HCT116 (cell line): Measurements from ENCODE around the gene SBK2. TPM values are rescaled to one million over a fixed set of nuclear protein-coding genes. Genes with fewer than 3 reads are reported as not detected.
"Not testable (repeated sequence)": the region's sequence is repeated elsewhere in the genome, so short reads cannot be mapped to it uniquely, and the experiment has no call there.

Experiments
- ATAC-seq: fragments of 200-7000 bp; cut with Tn5 transposase; 2 replicates; pipeline ENCODE4 v1.9.1; 2020; ENCODE audit warnings: mild to moderate bottlenecking, moderate library complexity
- BruUV-seq: library from RNA; stranded (reverse); fragments of 400-500 nt; replicated peaks from 2 replicates; lab custom pipeline; 2021; lab: Mats Ljungman, UMichigan
- CTCF ChIA-PET: fragments of 300-600 bp; sonication (Branson Sonifier 250); formaldehyde crosslinking; loops from one replicate; lab custom pipeline; 2021; ENCODE audit warnings: antibody characterized with exemption; lab: Charles Lee
- POLR2A ChIA-PET: fragments of 300-600, 350-600 bp; sonication (Branson Sonifier 250); formaldehyde crosslinking; loops from one replicate; lab custom pipeline; 2021; ENCODE audit warnings: antibody characterized with exemption; lab: Charles Lee
- RAD21 ChIA-PET, 2 experiments: fragments of 300-600 bp; sonication (Branson Sonifier 250); formaldehyde crosslinking; loops; one replicate each; lab custom pipeline; 2023; ENCODE audit warnings: low total read pairs in 2 of 2; ENCODE audit not compliant: uncharacterized antibody in 2 of 2, unreplicated experiment in 2 of 2, low non-redundant PET in 1 of 2; lab: Charles Lee
- DNase-seq: peaks from one replicate; pipeline ENCODE4 v3.0.0-alpha.2; 2010; ENCODE audit warnings: low read depth, low spot score
- H2AFZ ChIP-seq: fragments of 200-600 bp; shearing (Covaris generic), sonication (generic); 2 replicates; pipeline ENCODE4 v1.6.1; 2017; ENCODE audit warnings: low read depth, mixed run types, mixed read lengths, antibody characterized with exemption, low read length; ENCODE audit not compliant: poor library complexity, severe bottlenecking
- H3K27ac ChIP-seq: 2 replicates; pipeline ENCODE4 v1.5.1; 2012; ENCODE audit warnings: low read depth, low read length
- H3K27me3 ChIP-seq: fragments of 200-600 bp; sonication (generic); 2 replicates; pipeline ENCODE4 v1.6.1; 2016; ENCODE audit warnings: mixed run types, low read length, mixed read lengths; ENCODE audit not compliant: insufficient read depth
- H3K36me3 ChIP-seq, 2 experiments: fragments of 200-500 bp in 1 of 2; fragments of 200-600 bp in 1 of 2; sonication (Bioruptor generic) in 1 of 2; sonication (generic) in 1 of 2; 2 replicates each; pipeline versions ENCODE4 v1.5.1 to v1.6.1; 2014 to 2016; ENCODE audit warnings: low read length in 2 of 2, inconsistent platforms in 1 of 2, mixed read lengths in 1 of 2, mixed run types in 1 of 2; ENCODE audit not compliant: insufficient read depth in 2 of 2, control insufficient read depth in 1 of 2
- H3K4me1 ChIP-seq, 2 experiments: fragments of 200-600 bp in 1 of 2; sonication (generic) in 1 of 2; 2 replicates each; pipeline versions ENCODE4 v1.5.1 to v1.6.1; 2012 to 2017; ENCODE audit warnings: low read length in 2 of 2, inconsistent platforms in 1 of 2, mild to moderate bottlenecking in 1 of 2, mixed read lengths in 1 of 2, mixed run types in 1 of 2, moderate library complexity in 1 of 2; ENCODE audit not compliant: insufficient read depth in 2 of 2, control insufficient read depth in 1 of 2
- H3K4me2 ChIP-seq: fragments of 200-600 bp; sonication (generic); 2 replicates; pipeline ENCODE4 v1.6.1; 2017; ENCODE audit warnings: mixed run types, low read length, mixed read lengths
- H3K4me3 ChIP-seq, 2 experiments: fragments of 200-600 bp in 1 of 2; sonication (generic) in 1 of 2; replicated peaks in 1 of 2; 2 replicates each; pipeline ENCODE4 v1.5.1; 2011 to 2016; ENCODE audit warnings: low read length in 2 of 2, control low read depth in 1 of 2, low read depth in 1 of 2, mild to moderate bottlenecking in 1 of 2, mixed read lengths in 1 of 2, mixed run types in 1 of 2
- H3K79me2 ChIP-seq: fragments of 200-600 bp; sonication (generic); 2 replicates; pipeline ENCODE4 v1.6.1; 2017; ENCODE audit warnings: mild to moderate bottlenecking, mixed run types, low read length, moderate library complexity, mixed read lengths; ENCODE audit not compliant: insufficient read depth
- H3K9ac ChIP-seq: fragments of 200-600 bp; sonication (generic); 2 replicates; pipeline ENCODE4 v1.6.1; 2016; ENCODE audit warnings: low read length, mixed read lengths
- H3K9me2 ChIP-seq: fragments of 200-600 bp; sonication (generic), shearing (Covaris generic); 2 replicates; pipeline ENCODE4 v1.6.1; 2017; ENCODE audit warnings: mixed run types, mild to moderate bottlenecking, moderate library complexity; ENCODE audit not compliant: insufficient read depth
- H3K9me3 ChIP-seq, 2 experiments: fragments of 200-500 bp in 1 of 2; fragments of 200-600 bp in 1 of 2; sonication (Bioruptor generic) in 1 of 2; sonication (generic) in 1 of 2; 2 replicates each; pipeline ENCODE4 v1.6.1; 2014 to 2017; ENCODE audit warnings: low read length in 2 of 2, mixed read lengths in 2 of 2, inconsistent platforms in 1 of 2, low read depth in 1 of 2, mild to moderate bottlenecking in 1 of 2, mixed run types in 1 of 2, moderate library complexity in 1 of 2; ENCODE audit not compliant: control insufficient read depth in 1 of 2, insufficient read depth in 1 of 2
- H4K20me1 ChIP-seq: fragments of 200-600 bp; sonication (generic), shearing (Covaris generic); 2 replicates; pipeline ENCODE4 v1.6.1; 2017; ENCODE audit warnings: mixed run types, mild to moderate bottlenecking, moderate library complexity; ENCODE audit not compliant: insufficient read depth
- CEBPB ChIP-seq: IDR thresholded peaks from 2 replicates; pipeline ENCODE4 v1.6.1; 2012; ENCODE audit warnings: low read depth
- CTCF ChIP-seq, 3 experiments: fragments of 200-600 bp in 1 of 3; sonication (generic) in 1 of 3; IDR thresholded peaks in 2 of 3; conservative IDR thresholded peaks in 1 of 3; 2 replicates each; pipeline ENCODE4 v1.5.1; 2012 to 2017; ENCODE audit warnings: low read depth in 2 of 3, low read length in 2 of 3, antibody characterized with exemption in 1 of 3, borderline replicate concordance in 1 of 3, control low read depth in 1 of 3, mild to moderate bottlenecking in 1 of 3, mixed read lengths in 1 of 3, mixed run types in 1 of 3, moderate library complexity in 1 of 3; ENCODE audit not compliant: insufficient read depth in 1 of 3
- EGR1 ChIP-seq: IDR thresholded peaks from 2 replicates; pipeline ENCODE4 v1.6.1; 2012; ENCODE audit warnings: low read depth
- EZH2phosphoT487 ChIP-seq: fragments of 200-600 bp; IDR thresholded peaks from 2 replicates; pipeline ENCODE4 v1.6.1; 2018; ENCODE audit warnings: antibody characterized with exemption, borderline replicate concordance
- FOSL1 ChIP-seq: IDR thresholded peaks from 2 replicates; pipeline ENCODE4 v1.6.1; 2012; ENCODE audit warnings: low read depth
- MAX ChIP-seq: IDR thresholded peaks from 2 replicates; pipeline ENCODE4 v1.6.1; 2012
- POLR2A ChIP-seq: IDR thresholded peaks from 2 replicates; pipeline ENCODE4 v1.7.0; 2011; ENCODE audit warnings: borderline replicate concordance; ENCODE audit not compliant: insufficient read depth, insufficient read length; ENCODE audit errors: extremely low read depth
- POLR2AphosphoS5 ChIP-seq: IDR thresholded peaks from 2 replicates; pipeline ENCODE4 v1.6.1; 2011; ENCODE audit warnings: mild to moderate bottlenecking, low read depth, low read length, moderate library complexity
- REST ChIP-seq: IDR thresholded peaks from 2 replicates; pipeline ENCODE4 v1.6.1; 2012; ENCODE audit warnings: low read depth
- SP1 ChIP-seq: IDR thresholded peaks from 2 replicates; pipeline ENCODE4 v1.6.1; 2012; ENCODE audit warnings: low read depth
- SRF ChIP-seq: IDR thresholded peaks from 2 replicates; pipeline ENCODE4 v1.6.1; 2012; ENCODE audit warnings: low read depth
- ZFX ChIP-seq: fragments of 450-650 bp; IDR thresholded peaks from 2 replicates; pipeline ENCODE4 v1.6.1; 2017
- ZNF274 ChIP-seq: fragments of 200-500 bp; sonication (Bioruptor generic); IDR thresholded peaks from 2 replicates; pipeline ENCODE4 v1.6.1; 2014; ENCODE audit warnings: mild to moderate bottlenecking, low read depth, low read length, inconsistent platforms
- intact Hi-C: fragments of 100-400 bp; cut with micrococcal nuclease; formaldehyde crosslinking; loops from 2 replicates; pipeline ENCODE4 v1.10.0; 2022
- total RNA-seq: library from RNA; stranded (reverse); gene quantifications from one replicate; pipeline ENCODE4 v1.2.1, GENCODE V29; 2021; ENCODE audit not compliant: unreplicated experiment

SBK2 gene
- total RNA-seq, 1 experiment from 2014 or later, result 0.30 TPM

- intact Hi-C loops, result no loop called here
- ChIA-PET CTCF (no interaction called here), POLR2A (no interaction called here), RAD21 (no interaction called here)
- no peaks in the 10 kb centered on the region; a peak in 2 of 4 replicates for H3K36me3 ChIP-seq
- H3K9me2 ChIP-seq, result no peaks in the 10 kb centered on the region
- H3K9ac ChIP-seq, result no peak overlapping the region
- no peaks in the 10 kb centered on the region for H4K20me1 ChIP-seq
- peaks cover 7 to 14% of the 10 kb centered on the region in 2 experiments; a peak in 3 of 4 replicates for H3K4me1 ChIP-seq
- no peak overlapping the region for H3K4me3 ChIP-seq
- DNase-seq, result no peak
- H3K9me3 ChIP-seq, result no peaks in the 10 kb centered on the region
- H3K4me2 ChIP-seq, result no peak overlapping the region
- H3K27ac ChIP-seq, result no peak overlapping the region
- H3K79me2 ChIP-seq, result peaks cover 16% of the 10 kb centered on the region
- no peak for ATAC-seq
- no TSS peak for BruUV-seq
- H2AFZ ChIP-seq, result no peak overlapping the region
- no peaks in the 10 kb centered on the region for H3K27me3 ChIP-seq
- TF ChIP-seq EGR1 (no peak), SRF (no peak), MAX (no peak), ZFX (no peak), SP1 (no peak), POLR2AphosphoS5 (no peak), FOSL1 (no peak), CEBPB (no peak), CTCF (IDR thresholded peaks at IDR 0.05 in 2 of 3, conservative IDR thresholded peaks at IDR 0.05 in 1 of 3; ENCODE audit: borderline replicate concordance in 1 of 3, insufficient read depth in 1 of 3, low read depth in 2 of 3, low read length in 2 of 3) (no peak), REST (no peak), EZH2phosphoT487 (no peak), ZNF274 (no peak), POLR2A (no peak)
Observed at GRCh38 chr19:55576746-55577145, 39.8 kb upstream of the SBK2 start.

GRCh38 chr19:55573929-55574328 lies 37.0 kb upstream of the SBK2 start:
- H3K9me3 ChIP-seq, H2AFZ ChIP-seq, H3K9ac ChIP-seq, RAD21 ChIA-PET, H3K79me2 ChIP-seq, H3K4me1 ChIP-seq, CTCF ChIA-PET, ATAC-seq, H3K27me3 ChIP-seq, H3K4me2 ChIP-seq, BruUV-seq, H3K36me3 ChIP-seq, DNase-seq, H3K4me3 ChIP-seq, H4K20me1 ChIP-seq, H3K27ac ChIP-seq, intact Hi-C loops, H3K9me2 ChIP-seq: not testable (repeated sequence)
- POLR2A ChIA-PET, result interaction anchor here (2.1 kb wide), 1 partner anchor 25 kb away, joined by 6 read pairs; the partner anchor contains the start of gene FIZ1
